ENCODE data around the gene CLPSL2.
"Not testable (repeated sequence)": the region's sequence is repeated elsewhere in the genome, so short reads cannot be mapped to it uniquely, and the experiment has no call there.

CLPSL2 gene

GRCh38 chr6:35734319-35734718 is 42.1 kb upstream of the CLPSL2 start:
- peaks cover 24% of the 10 kb centered on the region for H3K4me1 ChIP-seq (ENCODE audit: insufficient read depth, low read length)
- not testable (repeated sequence) for H3K27ac ChIP-seq (ENCODE audit: low read depth, low read length); H3K36me3 ChIP-seq (ENCODE audit: insufficient read depth, low read length); H3K4me3 ChIP-seq (ENCODE audit: low read length); H3K9ac ChIP-seq (ENCODE audit: low read depth, low read length); H3K27me3 ChIP-seq (ENCODE audit: insufficient read depth, low read length); H3K9me3 ChIP-seq (ENCODE audit: insufficient read depth, low read depth, low read length)
- 92% methylated on average over 12 of the region's 12 CpGs for WGBS

- Histone ChIP-seq H3K9me3 (ENCODE audit: insufficient read depth, low read depth, low read length) (no peaks in the 10 kb centered on the region), H3K9ac (ENCODE audit: low read depth, low read length) (no peak overlapping the region), H3K4me1 (ENCODE audit: insufficient read depth, low read length) (peaks cover 30% of the 10 kb centered on the region), H3K4me3 (ENCODE audit: low read length) (no peak overlapping the region), H3K27ac (ENCODE audit: low read depth, low read length) (no peak overlapping the region), H3K36me3 (ENCODE audit: insufficient read depth, low read length) (no peaks in the 10 kb centered on the region), H3K27me3 (ENCODE audit: insufficient read depth, low read length) (no peaks in the 10 kb centered on the region)
- WGBS = 94% methylated on average over 3 of the region's 3 CpGs
Measured at GRCh38 chr6:35735452-35735851, 40.9 kb upstream of the CLPSL2 start.

- H3K9ac ChIP-seq (ENCODE audit: low read depth, low read length) = no peak overlapping the region
- no peaks in the 10 kb centered on the region for H3K9me3 ChIP-seq (ENCODE audit: insufficient read depth, low read depth, low read length)
- 76% methylated on average over 7 of the region's 8 CpGs for WGBS
- H3K36me3 ChIP-seq (ENCODE audit: insufficient read depth, low read length) = no peaks in the 10 kb centered on the region
- peaks cover 37% of the 10 kb centered on the region for H3K4me1 ChIP-seq (ENCODE audit: insufficient read depth, low read length)
- no peak overlapping the region for H3K4me3 ChIP-seq (ENCODE audit: low read length)
- no peaks in the 10 kb centered on the region for H3K27me3 ChIP-seq (ENCODE audit: insufficient read depth, low read length)
- no peak overlapping the region for H3K27ac ChIP-seq (ENCODE audit: low read depth, low read length)
Measured at GRCh38 chr6:35736253-35736894, 40.0 kb upstream of the CLPSL2 start.

GRCh38 chr6:35736982-35737412 is 39.4 kb upstream of the CLPSL2 start, which contains the start of gene ARMC12:
Gene ARMC12, plus strand, starts transcription at chr6:35737032. Its CDS starts 77 bp downstream, at chr6:35737109.
- WGBS = 95% methylated on average over 10 of the region's 10 CpGs
- peak within 1 kb of the TSS; percentile 95; the same call in 1 of the 2 replicates for H3K27ac ChIP-seq (ENCODE audit: low read depth, low read length)
- no peaks in the 10 kb centered on the region for H3K9me3 ChIP-seq (ENCODE audit: insufficient read depth, low read depth, low read length)

GRCh38 chr6:35737413-35738211 is 38.8 kb upstream of the CLPSL2 start:
- Histone ChIP-seq H3K4me3 (ENCODE audit: low read length) (no peak overlapping the region), H3K9ac (ENCODE audit: low read depth, low read length) (no peak overlapping the region), H3K27me3 (ENCODE audit: insufficient read depth, low read length) (no peaks in the 10 kb centered on the region), H3K36me3 (ENCODE audit: insufficient read depth, low read length) (no peaks in the 10 kb centered on the region), H3K4me1 (ENCODE audit: insufficient read depth, low read length) (peaks cover 35% of the 10 kb centered on the region), H3K9me3 (ENCODE audit: insufficient read depth, low read depth, low read length) (no peaks in the 10 kb centered on the region), H3K27ac (ENCODE audit: low read depth, low read length) (peak overlapping the region; percentile 95; the same call in 1 of the 2 replicates)
- WGBS = 91% methylated on average over 16 of the region's 16 CpGs

More at GRCh38 chr6:35736982-35737412, 39.4 kb upstream of the CLPSL2 start, which contains the start of gene ARMC12:
- H3K4me3 ChIP-seq (ENCODE audit: low read length) = no peak within 1 kb of the TSS
- H3K4me1 ChIP-seq (ENCODE audit: insufficient read depth, low read length) = peaks cover 37% of the 10 kb centered on the region
- no peaks in the 10 kb centered on the region for H3K27me3 ChIP-seq (ENCODE audit: insufficient read depth, low read length)
- no peak within 1 kb of the TSS for H3K9ac ChIP-seq (ENCODE audit: low read depth, low read length)
- no peaks in the 10 kb centered on the region for H3K36me3 ChIP-seq (ENCODE audit: insufficient read depth, low read length)

- Histone ChIP-seq H3K36me3 (ENCODE audit: insufficient read depth, low read length) (no peaks in the 10 kb centered on the region), H3K27me3 (ENCODE audit: insufficient read depth, low read length) (no peaks in the 10 kb centered on the region), H3K4me3 (ENCODE audit: low read length) (peak overlapping the region; percentile 3; the same call in 1 of the 2 replicates), H3K9me3 (ENCODE audit: insufficient read depth, low read depth, low read length) (no peaks in the 10 kb centered on the region), H3K27ac (ENCODE audit: low read depth, low read length) (peak overlapping the region; percentile 95), H3K4me1 (ENCODE audit: insufficient read depth, low read length) (peaks cover 36% of the 10 kb centered on the region), H3K9ac (ENCODE audit: low read depth, low read length) (peak overlapping the region; percentile 66)
- 11% methylated on average over 5 of the region's 5 CpGs for WGBS
Measured at GRCh38 chr6:35739645-35740524, 36.5 kb upstream of the CLPSL2 start.

GRCh38 chr6:35742842-35743241 is 33.6 kb upstream of the CLPSL2 start:
- H3K27me3 ChIP-seq (ENCODE audit: insufficient read depth, low read length) = no peaks in the 10 kb centered on the region
- no peak overlapping the region for H3K4me3 ChIP-seq (ENCODE audit: low read length)
- peak overlapping the region; percentile 68 for H3K27ac ChIP-seq (ENCODE audit: low read depth, low read length)
- WGBS = 53% methylated on average over 8 of the region's 8 CpGs
- H3K9me3 ChIP-seq (ENCODE audit: insufficient read depth, low read depth, low read length) = no peaks in the 10 kb centered on the region
- H3K36me3 ChIP-seq (ENCODE audit: insufficient read depth, low read length) = no peaks in the 10 kb centered on the region
- no peak overlapping the region for H3K9ac ChIP-seq (ENCODE audit: low read depth, low read length)
- H3K4me1 ChIP-seq (ENCODE audit: insufficient read depth, low read length) = peaks cover 33% of the 10 kb centered on the region

- H3K4me1 ChIP-seq (ENCODE audit: insufficient read depth, low read length) = peaks cover 13% of the 10 kb centered on the region
- no peaks in the 10 kb centered on the region for H3K36me3 ChIP-seq (ENCODE audit: insufficient read depth, low read length)
- no peak overlapping the region for H3K4me3 ChIP-seq (ENCODE audit: low read length)
- no peaks in the 10 kb centered on the region for H3K9me3 ChIP-seq (ENCODE audit: insufficient read depth, low read depth, low read length)
- H3K9ac ChIP-seq (ENCODE audit: low read depth, low read length) = no peak overlapping the region
- 97% methylated on average over 7 of the region's 7 CpGs for WGBS
- no peaks in the 10 kb centered on the region for H3K27me3 ChIP-seq (ENCODE audit: insufficient read depth, low read length)
- no peak overlapping the region for H3K27ac ChIP-seq (ENCODE audit: low read depth, low read length)
Measured at GRCh38 chr6:35745509-35745908, 30.9 kb upstream of the CLPSL2 start.

- Histone ChIP-seq H3K9ac (ENCODE audit: low read depth, low read length) (no peak overlapping the region), H3K27me3 (ENCODE audit: insufficient read depth, low read length) (no peaks in the 10 kb centered on the region), H3K27ac (ENCODE audit: low read depth, low read length) (no peak overlapping the region), H3K4me1 (ENCODE audit: insufficient read depth, low read length) (peaks cover 6% of the 10 kb centered on the region), H3K4me3 (ENCODE audit: low read length) (no peak overlapping the region), H3K36me3 (ENCODE audit: insufficient read depth, low read length) (no peaks in the 10 kb centered on the region), H3K9me3 (ENCODE audit: insufficient read depth, low read depth, low read length) (no peaks in the 10 kb centered on the region)
- 89% methylated on average over 3 of the region's 3 CpGs for WGBS
Measured at GRCh38 chr6:35746516-35746915, 29.9 kb upstream of the CLPSL2 start.

GRCh38 chr6:35747877-35748276 is 28.5 kb upstream of the CLPSL2 start:
- H3K36me3 ChIP-seq (ENCODE audit: insufficient read depth, low read length) = no peaks in the 10 kb centered on the region
- no peak overlapping the region for H3K9ac ChIP-seq (ENCODE audit: low read depth, low read length)
- no CpG with 5 or more reads among the region's 1 CpG for WGBS
- H3K4me3 ChIP-seq (ENCODE audit: low read length) = no peak overlapping the region
- H3K4me1 ChIP-seq (ENCODE audit: insufficient read depth, low read length) = peaks cover 1% of the 10 kb centered on the region; the same call in 1 of the 2 replicates
- no peaks in the 10 kb centered on the region for H3K9me3 ChIP-seq (ENCODE audit: insufficient read depth, low read depth, low read length)
- no peak overlapping the region for H3K27ac ChIP-seq (ENCODE audit: low read depth, low read length)
- no peaks in the 10 kb centered on the region for H3K27me3 ChIP-seq (ENCODE audit: insufficient read depth, low read length)

Measured in HUES64 (cell line).